T-helper 2 cell treated with Interferon-gamma antibody and Interleukin-4, amounts not matched to agents 100 ng/mL and 5 ng/mL, for 36 hours (primary cell): ENCODE data around the gene FRMD4A. TPM values are rescaled to one million over a fixed set of nuclear protein-coding genes. Genes with fewer than 3 reads are reported as not detected.
"Not testable (repeated sequence)": the region's sequence is repeated elsewhere in the genome, so short reads cannot be mapped to it uniquely, and the experiment has no call there.

ENCODE experiments used
- intact Hi-C: fragments of 100-400 bp; cut with micrococcal nuclease; formaldehyde crosslinking; loops from one replicate; pipeline ENCODE4 v1.15.1; 2023
- total RNA-seq: library from RNA; stranded (reverse); gene quantifications from 2 replicates; pipeline ENCODE4 v1.2.3, GENCODE V29; 2022

The FRMD4A gene
- total RNA-seq, 1 donor from 2014 or later: 0.27 TPM

DNA sequence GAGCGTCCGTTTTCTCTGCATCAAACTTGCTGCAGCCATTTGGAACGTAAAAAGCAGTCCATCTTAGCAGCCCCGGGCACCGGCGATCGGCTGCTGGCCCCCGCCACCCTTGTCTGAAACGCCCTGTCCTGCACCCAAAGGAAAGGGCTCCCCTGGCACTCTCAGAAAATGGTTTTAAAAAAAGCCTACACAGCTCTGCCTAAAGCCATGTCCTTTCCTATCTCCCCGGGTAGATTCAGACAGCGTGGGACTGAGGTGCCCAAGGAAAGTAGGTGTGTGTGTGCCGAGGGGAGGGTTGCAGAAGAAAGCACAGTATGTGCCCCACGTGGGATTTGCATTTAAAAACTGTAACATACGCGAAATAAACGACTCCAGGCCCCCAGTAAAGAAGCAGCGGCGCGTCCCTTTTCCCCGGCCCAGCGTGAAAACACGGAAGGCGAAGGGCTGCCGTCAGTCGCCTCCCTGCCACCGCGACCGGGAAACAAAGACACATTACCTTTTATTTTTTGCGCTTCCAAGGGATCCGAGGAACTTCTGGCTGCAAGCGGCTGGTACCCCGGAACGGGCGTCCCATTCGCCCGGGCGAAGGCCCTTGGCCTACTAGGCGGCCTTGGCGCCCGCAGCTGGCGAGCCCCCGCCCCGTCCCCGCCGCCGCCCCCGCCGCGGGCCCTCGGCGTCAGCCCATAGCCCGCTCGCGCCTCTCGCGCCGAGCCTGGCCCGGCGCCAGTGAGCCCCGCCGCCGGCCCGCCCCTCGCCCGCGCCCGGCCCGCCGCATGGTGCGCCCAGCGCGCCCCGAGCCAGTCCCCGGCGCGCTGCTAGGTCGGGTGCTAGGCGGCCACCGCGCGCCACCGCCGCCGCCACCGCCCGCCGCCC is 439.4 kb downstream of the FRMD4A start:
- intact Hi-C loops: no loop called here

DNA sequence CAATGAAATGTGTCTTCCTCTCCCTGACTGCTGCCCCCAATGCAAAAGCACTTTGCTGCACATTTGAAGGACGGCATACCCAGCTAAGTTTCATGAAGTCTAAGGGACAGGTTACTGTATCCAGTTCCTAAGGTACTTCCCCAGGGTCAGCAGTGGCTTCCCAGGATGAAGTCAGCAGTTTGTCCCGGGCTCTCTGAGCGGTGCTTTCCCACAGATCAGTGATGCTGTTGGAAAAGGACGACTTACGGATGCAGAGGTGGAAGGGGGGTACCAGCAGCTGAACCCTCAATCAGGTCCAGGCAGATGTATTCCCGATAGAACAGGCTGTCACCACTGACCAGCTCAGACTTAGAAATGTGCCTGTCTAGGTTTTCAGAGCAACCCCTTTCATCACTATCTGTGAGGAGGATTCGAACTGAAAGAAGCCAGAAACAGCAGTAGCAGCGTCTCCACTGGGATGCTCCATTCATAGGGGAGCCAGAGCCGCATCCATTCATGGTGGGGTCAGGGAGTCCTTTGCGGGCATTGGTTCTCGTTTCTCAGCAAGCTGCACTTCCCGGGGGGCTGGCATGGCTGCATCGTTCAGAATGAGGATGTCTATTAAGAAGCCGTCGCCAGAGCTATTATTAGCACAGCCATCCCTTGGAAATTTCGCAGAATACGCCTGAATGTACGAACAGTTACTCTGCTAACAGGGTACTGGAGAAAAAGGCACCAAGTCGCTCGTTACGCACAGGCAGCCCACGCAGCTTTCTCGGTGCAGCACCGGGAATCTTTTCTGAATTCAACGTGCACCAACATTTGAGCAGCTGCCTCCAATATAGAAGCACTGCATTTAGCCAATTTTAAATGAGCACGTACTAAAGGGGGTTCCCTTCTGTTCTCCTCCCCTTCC is 440.2 kb downstream of the FRMD4A start:
- intact Hi-C loops: no loop called here

- intact Hi-C loops: no loop called here
These were observed 443.0 kb downstream of the FRMD4A start for GRCh38 chr10:13887761-13888160.

DNA sequence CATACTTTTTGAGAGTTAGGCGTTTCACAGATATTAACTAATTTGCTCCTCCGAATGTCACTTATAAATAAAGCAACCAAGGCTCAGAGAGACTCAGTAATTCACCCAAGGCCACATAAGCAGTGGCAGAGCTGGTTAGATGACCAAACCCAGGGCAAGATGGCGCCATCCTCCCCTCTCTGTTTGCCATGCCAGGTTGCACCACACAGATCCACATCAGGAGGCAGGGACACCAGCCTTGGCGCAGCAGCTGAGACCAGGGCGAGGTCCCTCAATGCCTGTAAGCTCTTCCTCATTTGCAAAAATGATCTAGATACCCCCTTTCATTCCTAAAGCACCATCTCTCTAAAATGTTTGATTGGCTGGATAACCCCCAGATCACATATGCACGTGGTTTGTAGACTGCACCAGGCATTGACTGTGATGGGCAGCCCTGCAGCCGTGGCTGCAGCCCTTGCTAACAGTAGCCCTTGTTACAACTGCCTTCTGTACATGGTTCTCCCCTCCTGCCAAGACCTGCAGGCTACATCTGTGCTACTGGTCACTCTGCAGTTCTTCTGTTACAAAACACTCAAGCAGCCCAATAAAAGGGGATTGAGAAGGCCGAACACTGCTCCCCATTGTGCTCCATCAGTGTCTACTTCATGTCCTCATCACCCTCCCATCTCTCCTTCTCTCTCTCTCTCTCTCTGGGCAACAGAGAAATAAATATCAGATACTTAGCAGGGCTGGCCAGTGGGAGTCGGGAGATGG is 445.3 kb downstream of the FRMD4A start:
- intact Hi-C loops: no loop called here

DNA sequence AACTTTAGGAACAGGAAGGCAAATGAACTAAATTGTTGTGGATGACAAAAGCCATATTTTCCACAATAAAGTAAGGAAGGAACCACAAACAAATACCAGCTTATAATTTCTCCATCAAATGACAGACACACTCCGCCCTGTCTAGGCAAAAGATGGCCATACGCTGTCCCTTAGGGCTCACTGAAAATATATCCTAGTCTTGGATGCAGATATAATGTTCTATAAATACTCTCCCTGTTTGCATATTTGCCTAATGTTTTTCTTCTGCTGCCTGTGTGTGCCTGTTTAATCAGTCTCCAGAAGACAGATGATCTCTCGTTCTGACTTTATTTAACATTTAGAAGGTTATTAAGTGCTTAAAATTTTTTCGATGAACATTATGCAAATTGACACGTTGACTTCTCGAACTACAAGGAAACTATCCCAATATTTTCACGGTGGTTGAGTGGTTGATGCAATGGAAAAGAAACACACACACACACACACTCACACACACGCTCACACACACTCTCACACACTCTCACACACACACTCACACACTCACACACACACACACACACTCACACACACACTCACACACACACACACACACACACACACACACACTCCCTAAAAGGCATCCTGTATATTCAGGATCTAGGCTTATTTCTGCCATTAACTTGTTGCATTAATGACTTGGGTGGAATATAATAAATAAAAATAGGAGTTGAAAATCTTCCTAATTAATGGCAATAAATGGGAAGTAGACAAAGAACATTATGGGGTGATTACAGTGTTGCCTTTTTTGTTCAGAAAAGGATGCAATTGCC is 446.9 kb downstream of the FRMD4A start:
- intact Hi-C loops: no loop called here

GRCh38 chr10:13882119-13882711 is 448.5 kb downstream of the FRMD4A start:
- intact Hi-C loops: no loop called here

DNA sequence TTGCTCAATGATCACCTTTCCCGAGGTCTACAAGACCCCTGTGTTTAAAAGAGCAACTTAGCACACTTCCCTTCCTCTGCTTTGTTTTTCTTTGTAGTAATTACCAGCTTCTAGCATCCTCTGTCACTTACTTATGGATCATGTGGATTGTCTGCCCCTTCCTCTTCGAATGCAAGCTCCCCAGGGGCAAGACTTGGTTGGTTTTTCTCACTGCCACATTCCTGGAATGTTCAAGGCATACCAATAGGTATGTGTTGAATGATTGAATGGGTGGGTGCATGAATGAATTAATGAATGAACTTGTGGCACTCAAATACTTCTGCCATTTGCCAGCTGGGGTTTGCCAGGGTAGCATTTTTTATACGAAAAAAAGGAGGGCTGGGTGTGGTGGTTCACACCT is 450.0 kb downstream of the FRMD4A start:
- intact Hi-C loops: no loop called here

GRCh38 chr10:13877154-13877909 is 453.4 kb downstream of the FRMD4A start:
- intact Hi-C loops: no loop called here

GRCh38 chr10:13873196-13873595 is 457.5 kb downstream of the FRMD4A start:
- intact Hi-C loops: no loop called here

DNA sequence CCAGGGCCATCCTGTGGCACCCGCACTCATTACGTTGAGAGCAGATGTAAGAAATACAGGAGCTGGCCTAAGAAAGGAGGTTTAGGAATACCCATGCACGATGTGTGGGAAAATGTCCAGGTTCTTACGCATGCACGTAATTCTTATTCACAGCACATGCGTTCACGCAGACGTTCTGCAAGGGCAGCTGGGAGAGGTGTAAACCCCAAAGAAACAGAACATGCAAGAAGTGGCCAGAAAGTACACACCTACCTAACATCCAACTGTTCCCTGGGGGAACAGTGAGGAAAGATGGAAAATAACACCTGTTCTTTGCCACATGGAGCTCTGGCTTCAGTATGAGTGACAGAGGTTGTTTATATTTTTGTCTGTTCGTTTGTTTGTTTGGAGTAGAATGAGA is 458.3 kb downstream of the FRMD4A start:
- intact Hi-C loops: no loop called here

- intact Hi-C loops: no loop called here
These were observed 458.9 kb downstream of the FRMD4A start for GRCh38 chr10:13871776-13872175.

DNA sequence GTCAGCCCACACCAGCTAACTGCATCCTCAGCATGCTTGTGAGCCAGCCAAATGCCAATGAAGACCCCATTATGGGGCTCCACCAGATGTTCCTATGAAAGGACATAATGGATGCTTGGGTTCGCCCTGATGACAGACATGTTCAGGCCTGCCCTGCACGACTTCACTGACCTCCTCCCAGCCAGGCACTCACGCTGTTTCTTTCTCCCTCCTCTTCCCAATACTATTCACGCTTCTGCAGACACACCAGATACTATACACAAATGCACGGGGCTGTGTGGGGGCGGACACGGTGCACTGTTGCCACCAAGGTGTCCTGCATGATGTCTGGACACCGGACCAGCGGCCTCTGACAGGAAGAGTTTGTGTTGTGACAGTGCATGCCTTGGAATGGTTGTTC is 459.7 kb downstream of the FRMD4A start:
- intact Hi-C loops: no loop called here

DNA sequence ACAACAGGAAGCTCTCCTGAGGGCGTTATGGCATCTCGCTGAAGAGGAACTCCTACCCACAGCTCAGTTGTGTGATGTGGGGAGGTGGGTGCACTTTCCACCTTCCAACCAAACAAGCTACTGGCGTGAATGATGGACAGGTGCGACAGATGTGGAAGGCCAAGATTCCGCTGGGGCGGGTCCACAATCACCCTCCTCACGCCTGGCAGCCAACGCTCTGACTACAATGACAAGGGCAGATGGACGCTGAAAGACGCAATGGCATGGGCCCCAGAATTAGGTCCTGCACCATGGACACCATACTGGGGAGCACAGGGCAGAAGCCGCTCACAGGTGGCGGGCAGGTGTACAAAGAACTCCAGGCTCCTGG is 461.4 kb downstream of the FRMD4A start:
- intact Hi-C loops: no loop called here

GRCh38 chr10:13868528-13869294 is 462.0 kb downstream of the FRMD4A start:
- intact Hi-C loops: no loop called here

GRCh38 chr10:13867822-13868221 is 462.9 kb downstream of the FRMD4A start:
- intact Hi-C loops: no loop called here

GRCh38 chr10:13865758-13866491 is 464.8 kb downstream of the FRMD4A start:
- intact Hi-C loops: no loop called here

- intact Hi-C loops: not testable (repeated sequence)
These were observed 465.5 kb downstream of the FRMD4A start for GRCh38 chr10:13865220-13865619.

GRCh38 chr10:13862546-13863233 is 468.0 kb downstream of the FRMD4A start:
- intact Hi-C loops: no loop called here
